GM19395 (cell line): ENCODE data around the gene LPAR5.

Experiments
- ATAC-seq: cut with Tn5 transposase; IDR thresholded peaks from one replicate; pipeline ENCODE4 v1.9.1; 2021; ENCODE audit warnings: mild to moderate bottlenecking, moderate library complexity; ENCODE audit not compliant: unreplicated experiment

The LPAR5 gene

GRCh38 chr12:6639151-6639801, 3.5 kb upstream of the LPAR5 start:
- no peak for ATAC-seq

GRCh38 chr12:6638305-6638704, 2.5 kb upstream of the LPAR5 start:
- no peak for ATAC-seq

GRCh38 chr12:6635375-6635855, 344 bp downstream of the LPAR5 start:
- ATAC-seq, result peak; percentile 40

GRCh38 chr12:6632026-6632983, 3.5 kb downstream of the LPAR5 start:
- no peak for ATAC-seq

GRCh38 chr12:6631549-6631961, 4.2 kb downstream of the LPAR5 start:
- no peak for ATAC-seq

GRCh38 chr12:6630736-6631135, 5.0 kb downstream of the LPAR5 start:
- ATAC-seq, result no peak

- ATAC-seq, result no peak
Observed at GRCh38 chr12:6627616-6628015, 8.1 kb downstream of the LPAR5 start.

- no peak for ATAC-seq
Observed at GRCh38 chr12:6626654-6627283, 9.0 kb downstream of the LPAR5 start.

- no peak for ATAC-seq
Observed at GRCh38 chr12:6620885-6621274, 14.9 kb downstream of the LPAR5 start.

- no peak for ATAC-seq
Observed at GRCh38 chr12:6620137-6620884, 15.4 kb downstream of the LPAR5 start.

GRCh38 chr12:6618483-6619225, 17.1 kb downstream of the LPAR5 start:
- ATAC-seq, result no peak

GRCh38 chr12:6615802-6616201, 20.0 kb downstream of the LPAR5 start:
- no peak for ATAC-seq

- ATAC-seq, result no peak
Observed at GRCh38 chr12:6614513-6615172, 21.1 kb downstream of the LPAR5 start.

GRCh38 chr12:6613776-6614512, 21.8 kb downstream of the LPAR5 start:
- peak; percentile 41 for ATAC-seq

GRCh38 chr12:6613015-6613775, 22.6 kb downstream of the LPAR5 start:
- ATAC-seq, result no peak

GRCh38 chr12:6612652-6613014, 23.1 kb downstream of the LPAR5 start:
- ATAC-seq, result no peak

GRCh38 chr12:6612247-6612646, 23.5 kb downstream of the LPAR5 start:
- no peak for ATAC-seq

- ATAC-seq, result no peak
Observed at GRCh38 chr12:6608592-6609281, 27.0 kb downstream of the LPAR5 start.
